Testis (tissue), 2 donors: Measurements from ENCODE around the gene LSS.

Experiments
- CTCF ChIP-seq, 3 experiments: fragments of 450-650 bp in 2 of 3; fragments of 200-600 bp in 1 of 3; sonication (generic) in 1 of 3; IDR thresholded peaks; one replicate each; pipeline ENCODE4 v1.5.1; 2016 to 2019; ENCODE audit warnings: antibody characterized with exemption in 3 of 3, mild to moderate bottlenecking in 2 of 3, moderate library complexity in 1 of 3
- POLR2A ChIP-seq: fragments of 450-650 bp; IDR thresholded peaks from one replicate; pipeline ENCODE4 v1.6.1; 2017; ENCODE audit warnings: antibody characterized with exemption, mild to moderate bottlenecking, moderate library complexity

GRCh38 chr21:46171585-46171984, 57.0 kb downstream of the LSS start:
- TF ChIP-seq CTCF (IDR thresholded peaks at IDR 0.05) (no peak), POLR2A (no peak)
